Neural cell (in vitro differentiated cells): ENCODE results near the gene BIRC7. TPM values are rescaled to one million over a fixed set of nuclear protein-coding genes. Genes with fewer than 3 reads are reported as not detected.

Experiments used
- H2AFZ ChIP-seq: fragments of 200-600, 300-800 bp; sonication (generic), shearing (Covaris generic); 2 replicates; pipeline ENCODE4 v1.6.0; 2014; ENCODE audit warnings: low read depth, mild to moderate bottlenecking, antibody characterized with exemption, low read length, moderate library complexity
- H3F3A ChIP-seq: fragments of 200-600 bp; shearing (Covaris generic); 2 replicates; pipeline ENCODE4 v1.6.1; 2016; ENCODE audit warnings: mild to moderate bottlenecking, moderate library complexity, mixed read lengths, antibody characterized with exemption, low read length; ENCODE audit not compliant: insufficient read depth, poor library complexity, severe bottlenecking
- H3K27ac ChIP-seq: fragments of 200-600, 300-800 bp; sonication (generic), shearing (Covaris generic); 2 replicates; pipeline ENCODE4 v1.5.1; 2014; ENCODE audit warnings: mild to moderate bottlenecking, low read length, moderate library complexity
- H3K27me3 ChIP-seq: fragments of 300-800, 200-600 bp; sonication (generic), shearing (Covaris generic); 2 replicates; pipeline ENCODE4 v1.6.0; 2014; ENCODE audit warnings: mild to moderate bottlenecking, low read depth, low read length, moderate library complexity; ENCODE audit not compliant: insufficient read depth
- H3K36me3 ChIP-seq: fragments of 300-800, 200-600 bp; sonication (generic), shearing (Covaris generic); 2 replicates; pipeline ENCODE4 v1.5.1; 2014; ENCODE audit warnings: mild to moderate bottlenecking, antibody characterized with exemption, low read length, moderate library complexity; ENCODE audit not compliant: insufficient read depth
- H3K4me2 ChIP-seq: fragments of 300-800, 200-600 bp; sonication (generic), shearing (Covaris generic); 2 replicates; pipeline ENCODE4 v1.6.0; 2014; ENCODE audit warnings: mild to moderate bottlenecking, low read length
- H3K4me3 ChIP-seq: fragments of 300-800, 200-600 bp; sonication (generic), shearing (Covaris generic); 2 replicates; pipeline ENCODE4 v1.5.1; 2014; ENCODE audit warnings: mild to moderate bottlenecking, low read length, moderate library complexity
- H3K79me2 ChIP-seq: fragments of 200-600 bp; shearing (Covaris generic); replicated peaks from 2 replicates; pipeline ENCODE4 v1.6.0; 2014; ENCODE audit warnings: mild to moderate bottlenecking, low read length, moderate library complexity; ENCODE audit not compliant: insufficient read depth
- H3K9ac ChIP-seq: fragments of 300-800, 200-600 bp; sonication (generic), shearing (Covaris generic); 2 replicates; pipeline ENCODE4 v1.6.1; 2016; ENCODE audit warnings: mild to moderate bottlenecking, low read length, mixed read lengths
- H3K9me2 ChIP-seq: fragments of 200-600 bp; shearing (Covaris generic); 2 replicates; pipeline ENCODE4 v1.6.1; 2016; ENCODE audit warnings: mild to moderate bottlenecking, low read length, mixed read lengths; ENCODE audit not compliant: insufficient read depth
- H3K9me3 ChIP-seq: fragments of 200-600, 300-800 bp; sonication (generic), shearing (Covaris generic); 2 replicates; pipeline ENCODE4 v1.6.1; 2016; ENCODE audit warnings: mild to moderate bottlenecking, mixed run types, low read length, moderate library complexity, mixed read lengths
- H4K20me1 ChIP-seq: fragments of 200-600 bp; shearing (Covaris generic); 2 replicates; pipeline ENCODE4 v1.6.1; 2016; ENCODE audit warnings: mild to moderate bottlenecking, mixed run types; ENCODE audit not compliant: insufficient read depth
- EP300 ChIP-seq: fragments of 450-650 bp; conservative IDR thresholded peaks from 2 replicates; pipeline ENCODE4 v1.6.1; 2014; ENCODE audit warnings: antibody characterized with exemption, mild to moderate bottlenecking, moderate library complexity; ENCODE audit not compliant: poor library complexity, severe bottlenecking
- EZH2 ChIP-seq: fragments of 200-600, 300-800 bp; shearing (Covaris generic), sonication (generic); IDR thresholded peaks from 2 replicates; pipeline ENCODE4 v1.6.1; 2014; ENCODE audit warnings: antibody characterized with exemption, low read length, borderline replicate concordance, mild to moderate bottlenecking; ENCODE audit not compliant: insufficient read depth, poor library complexity, severe bottlenecking
- MXI1 ChIP-seq: fragments of 450-650 bp; conservative IDR thresholded peaks from 2 replicates; pipeline ENCODE4 v1.6.1; 2014; ENCODE audit warnings: antibody characterized with exemption, mild to moderate bottlenecking; ENCODE audit not compliant: poor library complexity, severe bottlenecking
- POLR2AphosphoS5 ChIP-seq: IDR thresholded peaks from 2 replicates; pipeline ENCODE4 v1.6.1; 2012
- RAD21 ChIP-seq: fragments of 450-650 bp; conservative IDR thresholded peaks from 2 replicates; pipeline ENCODE4 v1.6.1; 2014; ENCODE audit warnings: antibody characterized with exemption, mild to moderate bottlenecking, moderate library complexity
- SMC3 ChIP-seq: fragments of 450-650 bp; conservative IDR thresholded peaks from 2 replicates; pipeline ENCODE4 v1.6.1; 2014; ENCODE audit warnings: antibody characterized with exemption, mild to moderate bottlenecking, moderate library complexity; ENCODE audit not compliant: poor library complexity
- TAF1 ChIP-seq: IDR thresholded peaks from 2 replicates; pipeline ENCODE4 v1.6.1; 2012; ENCODE audit warnings: low read depth
- polyA plus RNA-seq: library from polyadenylated mRNA; depleted of rRNA; stranded (reverse); fragments of >200 nt; gene quantifications from 2 replicates; pipeline ENCODE4 v1.2.3, GENCODE V29; 2014
- TF ChIP-seq, protein P1 (sequence below): fragments of 450-650 bp; IDR thresholded peaks from 2 replicates; pipeline ENCODE4 v1.5.1; 2014; ENCODE audit warnings: antibody characterized with exemption, mild to moderate bottlenecking, moderate library complexity; ENCODE audit not compliant: poor library complexity, severe bottlenecking
- TF ChIP-seq, protein P2 (sequence below): IDR thresholded peaks from 2 replicates; pipeline ENCODE4 v1.6.1; 2012; ENCODE audit warnings: borderline replicate concordance

The BIRC7 gene
- polyA plus RNA-seq, 1 donor from 2014 or later: not detected

DNA sequence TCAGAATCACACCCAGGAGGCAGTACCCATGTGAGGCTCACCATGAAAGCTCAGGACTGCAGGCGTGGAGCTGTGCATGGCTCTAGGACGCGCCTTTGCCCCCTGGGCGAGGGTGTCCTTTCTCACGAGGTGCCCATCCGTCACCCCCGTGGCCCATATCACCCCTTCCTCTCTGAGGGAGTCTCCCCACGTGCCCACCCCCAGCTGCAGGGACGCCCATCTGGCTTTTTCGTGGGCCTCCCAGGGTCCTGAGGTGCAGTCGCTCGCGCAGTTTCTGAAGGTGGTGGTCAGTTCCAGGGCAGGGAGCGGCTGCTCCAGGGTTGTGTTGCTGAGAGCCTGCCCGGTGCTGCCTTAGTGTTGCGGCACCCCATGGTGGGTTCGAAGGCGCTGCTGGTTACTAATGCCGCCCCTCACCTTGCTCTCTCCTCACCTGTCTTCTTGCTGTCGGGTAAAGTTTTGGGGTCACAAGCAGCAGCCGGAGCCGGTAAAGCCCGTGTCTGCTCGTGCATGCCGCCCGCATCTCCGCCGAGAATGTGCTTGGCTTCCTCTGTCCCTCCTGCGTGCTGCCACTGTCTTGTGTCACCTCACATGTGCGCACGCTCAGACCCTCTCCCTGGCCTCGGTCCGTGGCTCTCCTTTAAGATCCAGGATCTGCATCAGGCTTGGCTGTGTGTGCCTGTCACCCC, 47.8 kb downstream of the BIRC7 start:
- H3K4me3 ChIP-seq: no peak overlapping the region
- no peak overlapping the region for H3K27ac ChIP-seq
- H3K36me3 ChIP-seq: no peaks in the 10 kb centered on the region
- no peak overlapping the region for H3K4me2 ChIP-seq
- H2AFZ ChIP-seq: no peak overlapping the region
- H3K9ac ChIP-seq: no peak overlapping the region
- no peaks in the 10 kb centered on the region for H3K79me2 ChIP-seq
- H3K27me3 ChIP-seq: no peaks in the 10 kb centered on the region
- no peaks in the 10 kb centered on the region for H4K20me1 ChIP-seq
- no peaks in the 10 kb centered on the region for H3K9me3 ChIP-seq
- H3K9me2 ChIP-seq: no peaks in the 10 kb centered on the region
- no peak for TF ChIP-seq MXI1
- no peak for TF ChIP-seq TAF1
- TF ChIP-seq POLR2AphosphoS5: no peak
- TF ChIP-seq EP300: no peak
- no peak for TF ChIP-seq EZH2
- TF ChIP-seq, protein P1, sequence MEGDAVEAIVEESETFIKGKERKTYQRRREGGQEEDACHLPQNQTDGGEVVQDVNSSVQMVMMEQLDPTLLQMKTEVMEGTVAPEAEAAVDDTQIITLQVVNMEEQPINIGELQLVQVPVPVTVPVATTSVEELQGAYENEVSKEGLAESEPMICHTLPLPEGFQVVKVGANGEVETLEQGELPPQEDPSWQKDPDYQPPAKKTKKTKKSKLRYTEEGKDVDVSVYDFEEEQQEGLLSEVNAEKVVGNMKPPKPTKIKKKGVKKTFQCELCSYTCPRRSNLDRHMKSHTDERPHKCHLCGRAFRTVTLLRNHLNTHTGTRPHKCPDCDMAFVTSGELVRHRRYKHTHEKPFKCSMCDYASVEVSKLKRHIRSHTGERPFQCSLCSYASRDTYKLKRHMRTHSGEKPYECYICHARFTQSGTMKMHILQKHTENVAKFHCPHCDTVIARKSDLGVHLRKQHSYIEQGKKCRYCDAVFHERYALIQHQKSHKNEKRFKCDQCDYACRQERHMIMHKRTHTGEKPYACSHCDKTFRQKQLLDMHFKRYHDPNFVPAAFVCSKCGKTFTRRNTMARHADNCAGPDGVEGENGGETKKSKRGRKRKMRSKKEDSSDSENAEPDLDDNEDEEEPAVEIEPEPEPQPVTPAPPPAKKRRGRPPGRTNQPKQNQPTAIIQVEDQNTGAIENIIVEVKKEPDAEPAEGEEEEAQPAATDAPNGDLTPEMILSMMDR: no peak
- no peaks in the 10 kb centered on the region for H3F3A ChIP-seq

DNA sequence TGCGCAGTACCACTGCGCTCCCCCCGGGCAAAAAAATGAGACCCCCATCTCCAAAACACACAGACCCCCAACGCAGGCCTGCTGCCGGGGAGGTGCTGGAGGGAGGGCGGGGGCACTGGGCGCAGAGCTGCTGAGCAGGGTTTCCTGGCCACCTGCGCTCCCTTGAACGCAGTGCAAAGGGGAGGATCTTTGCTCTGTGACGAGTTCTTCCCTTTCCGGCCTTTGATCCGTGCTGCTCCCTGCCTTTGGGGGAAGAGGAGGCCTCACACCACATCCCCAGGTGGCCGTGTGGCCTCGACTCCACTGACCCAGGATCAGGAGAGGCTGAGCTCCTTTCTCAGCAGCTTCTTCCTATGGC, 48.4 kb downstream of the BIRC7 start:
- no peaks in the 10 kb centered on the region for H3K36me3 ChIP-seq
- no peak overlapping the region for H3K9ac ChIP-seq
- H3K4me3 ChIP-seq: no peak overlapping the region

More for the DNA sequence above, 48.4 kb downstream of the BIRC7 start:
- TF ChIP-seq MXI1: no peak
- TF ChIP-seq, protein P2, sequence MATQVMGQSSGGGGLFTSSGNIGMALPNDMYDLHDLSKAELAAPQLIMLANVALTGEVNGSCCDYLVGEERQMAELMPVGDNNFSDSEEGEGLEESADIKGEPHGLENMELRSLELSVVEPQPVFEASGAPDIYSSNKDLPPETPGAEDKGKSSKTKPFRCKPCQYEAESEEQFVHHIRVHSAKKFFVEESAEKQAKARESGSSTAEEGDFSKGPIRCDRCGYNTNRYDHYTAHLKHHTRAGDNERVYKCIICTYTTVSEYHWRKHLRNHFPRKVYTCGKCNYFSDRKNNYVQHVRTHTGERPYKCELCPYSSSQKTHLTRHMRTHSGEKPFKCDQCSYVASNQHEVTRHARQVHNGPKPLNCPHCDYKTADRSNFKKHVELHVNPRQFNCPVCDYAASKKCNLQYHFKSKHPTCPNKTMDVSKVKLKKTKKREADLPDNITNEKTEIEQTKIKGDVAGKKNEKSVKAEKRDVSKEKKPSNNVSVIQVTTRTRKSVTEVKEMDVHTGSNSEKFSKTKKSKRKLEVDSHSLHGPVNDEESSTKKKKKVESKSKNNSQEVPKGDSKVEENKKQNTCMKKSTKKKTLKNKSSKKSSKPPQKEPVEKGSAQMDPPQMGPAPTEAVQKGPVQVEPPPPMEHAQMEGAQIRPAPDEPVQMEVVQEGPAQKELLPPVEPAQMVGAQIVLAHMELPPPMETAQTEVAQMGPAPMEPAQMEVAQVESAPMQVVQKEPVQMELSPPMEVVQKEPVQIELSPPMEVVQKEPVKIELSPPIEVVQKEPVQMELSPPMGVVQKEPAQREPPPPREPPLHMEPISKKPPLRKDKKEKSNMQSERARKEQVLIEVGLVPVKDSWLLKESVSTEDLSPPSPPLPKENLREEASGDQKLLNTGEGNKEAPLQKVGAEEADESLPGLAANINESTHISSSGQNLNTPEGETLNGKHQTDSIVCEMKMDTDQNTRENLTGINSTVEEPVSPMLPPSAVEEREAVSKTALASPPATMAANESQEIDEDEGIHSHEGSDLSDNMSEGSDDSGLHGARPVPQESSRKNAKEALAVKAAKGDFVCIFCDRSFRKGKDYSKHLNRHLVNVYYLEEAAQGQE: no peak
- TF ChIP-seq, protein P1: no peak
- TF ChIP-seq EZH2: no peak
- TF ChIP-seq EP300: no peak
- TF ChIP-seq SMC3: no peak
- TF ChIP-seq TAF1: no peak
- TF ChIP-seq POLR2AphosphoS5: no peak
- no peak for TF ChIP-seq RAD21
- Histone ChIP-seq H2AFZ (no peak overlapping the region), H3K4me2 (no peak overlapping the region), H4K20me1 (no peaks in the 10 kb centered on the region), H3K27ac (no peak overlapping the region), H3K27me3 (no peaks in the 10 kb centered on the region), H3F3A (no peaks in the 10 kb centered on the region), H3K9me2 (no peaks in the 10 kb centered on the region), H3K9me3 (no peaks in the 10 kb centered on the region), H3K79me2 (no peaks in the 10 kb centered on the region)
